ENCODE results near the gene DGCR8.

DGCR8 gene

GRCh38 chr22:20135806-20136602 is 56.0 kb downstream of the DGCR8 start:
- DNase-seq (ENCODE audit: low read depth): no peak
- TF ChIP-seq CTCF (IDR thresholded peaks at IDR 0.05; ENCODE audit: control insufficient read depth, insufficient read depth, low read depth, low read length, missing control alignments): no peak
- H3K4me3 ChIP-seq (ENCODE audit: control insufficient read depth, low read depth, low read length): no peak overlapping the region

- DNase-seq (ENCODE audit: low read depth): no peak
- TF ChIP-seq CTCF (IDR thresholded peaks at IDR 0.05; ENCODE audit: control insufficient read depth, insufficient read depth, low read depth, low read length, missing control alignments): no peak
- H3K4me3 ChIP-seq (ENCODE audit: control insufficient read depth, low read depth, low read length): no peak overlapping the region
These were observed 56.5 kb downstream of the DGCR8 start for GRCh38 chr22:20136603-20136873.

- no peak overlapping the region for H3K4me3 ChIP-seq (ENCODE audit: control insufficient read depth, low read depth, low read length)
- no peak for DNase-seq (ENCODE audit: low read depth)
- no peak for TF ChIP-seq CTCF (IDR thresholded peaks at IDR 0.05; ENCODE audit: control insufficient read depth, insufficient read depth, low read depth, low read length, missing control alignments)
These were observed 57.1 kb downstream of the DGCR8 start for GRCh38 chr22:20137113-20137512.

- no peak for TF ChIP-seq CTCF (IDR thresholded peaks at IDR 0.05; ENCODE audit: control insufficient read depth, insufficient read depth, low read depth, low read length, missing control alignments)
- no peak overlapping the region for H3K4me3 ChIP-seq (ENCODE audit: control insufficient read depth, low read depth, low read length)
- no peak for DNase-seq (ENCODE audit: low read depth)
These were observed 57.8 kb downstream of the DGCR8 start for GRCh38 chr22:20137671-20138416.

GRCh38 chr22:20138417-20138738 is 58.3 kb downstream of the DGCR8 start:
- DNase-seq (ENCODE audit: low read depth): no peak
- no peak for TF ChIP-seq CTCF (IDR thresholded peaks at IDR 0.05; ENCODE audit: control insufficient read depth, insufficient read depth, low read depth, low read length, missing control alignments)
- H3K4me3 ChIP-seq (ENCODE audit: control insufficient read depth, low read depth, low read length): no peak overlapping the region

GRCh38 chr22:20138868-20139267 is 58.8 kb downstream of the DGCR8 start:
- no peak overlapping the region for H3K4me3 ChIP-seq (ENCODE audit: control insufficient read depth, low read depth, low read length)
- no peak for TF ChIP-seq CTCF (IDR thresholded peaks at IDR 0.05; ENCODE audit: control insufficient read depth, insufficient read depth, low read depth, low read length, missing control alignments)
- DNase-seq (ENCODE audit: low read depth): no peak
